Mesodermal cell (in vitro differentiated cells): ENCODE measurements around the gene VSTM2B.

Experiments
- H3K27ac ChIP-seq: 2 replicates; pipeline ENCODE4 v1.7.0; 2013; ENCODE audit warnings: mild to moderate bottlenecking, low read depth, low read length, moderate library complexity; ENCODE audit not compliant: severe bottlenecking
- H3K36me3 ChIP-seq: 2 replicates; pipeline ENCODE4 v1.7.1; 2013; ENCODE audit warnings: mild to moderate bottlenecking, low read length, moderate library complexity; ENCODE audit not compliant: control insufficient read depth, insufficient read depth
- H3K4me1 ChIP-seq: one replicate; pipeline ENCODE4 v1.7.1; 2013; ENCODE audit warnings: mild to moderate bottlenecking, low read length; ENCODE audit not compliant: insufficient read depth, control insufficient read depth, poor library complexity, severe bottlenecking
- H3K4me3 ChIP-seq: 2 replicates; pipeline ENCODE4 v1.7.0; 2013; ENCODE audit warnings: low read length, control low read depth, mild to moderate bottlenecking; ENCODE audit not compliant: insufficient read depth, poor library complexity, severe bottlenecking; ENCODE audit errors: extremely low read depth
- H3K9me3 ChIP-seq: 2 replicates; pipeline ENCODE4 v1.7.1; 2013; ENCODE audit warnings: mild to moderate bottlenecking, low read length, moderate library complexity; ENCODE audit not compliant: control insufficient read depth
- WGBS, 2 experiments: methylation state at CpG; one replicate each; pipeline ENCODE4 v1.1.5; 2013; ENCODE audit warnings: missing lambda C conversion rate in 2 of 2; ENCODE audit not compliant: insufficient coverage in 2 of 2; 5-methylcytosine and 5-hydroxymethylcytosine counted together

Gene VSTM2B

GRCh38 chr19:29516358-29516725 is 9.5 kb upstream of the VSTM2B start:
- WGBS, 2 experiments, result 86% methylated on average over 9 of the region's 9 CpGs
- H3K4me3 ChIP-seq, result no peak overlapping the region
- no peak overlapping the region for H3K27ac ChIP-seq
- H3K9me3 ChIP-seq, result no peaks in the 10 kb centered on the region
- no peaks in the 10 kb centered on the region for H3K36me3 ChIP-seq
- no peaks in the 10 kb centered on the region for H3K4me1 ChIP-seq

GRCh38 chr19:29516821-29517395 is 8.9 kb upstream of the VSTM2B start:
- H3K36me3 ChIP-seq, result no peaks in the 10 kb centered on the region
- H3K27ac ChIP-seq, result no peak overlapping the region
- H3K4me1 ChIP-seq, result no peaks in the 10 kb centered on the region
- H3K9me3 ChIP-seq, result no peaks in the 10 kb centered on the region
- H3K4me3 ChIP-seq, result no peak overlapping the region
- 75 to 86% methylated on average over 7 to 9 of the region's 9 CpGs for WGBS, 2 experiments

- WGBS, 2 experiments, result 79% methylated on average over 3 of the region's 4 CpGs; no CpG with 5 or more reads in 1 of the 2 experiments
- Histone ChIP-seq H3K4me1 (no peaks in the 10 kb centered on the region), H3K9me3 (no peaks in the 10 kb centered on the region), H3K27ac (no peak overlapping the region), H3K4me3 (no peak overlapping the region), H3K36me3 (no peaks in the 10 kb centered on the region)
These were observed 8.4 kb upstream of the VSTM2B start for GRCh38 chr19:29517412-29517811.

- H3K9me3 ChIP-seq, result no peaks in the 10 kb centered on the region
- H3K27ac ChIP-seq, result no peak overlapping the region
- no peaks in the 10 kb centered on the region for H3K36me3 ChIP-seq
- H3K4me1 ChIP-seq, result no peaks in the 10 kb centered on the region
- 78 to 83% methylated on average over 3 to 4 of the region's 4 CpGs for WGBS, 2 experiments
- no peak overlapping the region for H3K4me3 ChIP-seq
These were observed 7.8 kb upstream of the VSTM2B start for GRCh38 chr19:29517946-29518345.

GRCh38 chr19:29519146-29519545 is 6.6 kb upstream of the VSTM2B start:
- Histone ChIP-seq H3K9me3 (no peaks in the 10 kb centered on the region), H3K36me3 (no peaks in the 10 kb centered on the region), H3K4me3 (no peak overlapping the region), H3K27ac (no peak overlapping the region), H3K4me1 (no peaks in the 10 kb centered on the region)
- WGBS, 2 experiments, result 70 to 88% methylated on average over 2 to 4 of the region's 5 CpGs

- no peaks in the 10 kb centered on the region for H3K36me3 ChIP-seq
- 88 to 93% methylated on average over 7 to 8 of the region's 8 CpGs for whole genome bisulfite sequencing, 2 experiments
- H3K27ac ChIP-seq, result no peak overlapping the region
- no peaks in the 10 kb centered on the region for H3K9me3 ChIP-seq
- no peak overlapping the region for H3K4me3 ChIP-seq
- H3K4me1 ChIP-seq, result no peaks in the 10 kb centered on the region
These were observed 5.9 kb upstream of the VSTM2B start for GRCh38 chr19:29519931-29520330.

GRCh38 chr19:29520390-29520789 is 5.4 kb upstream of the VSTM2B start:
- H3K36me3 ChIP-seq, result no peaks in the 10 kb centered on the region
- no peaks in the 10 kb centered on the region for H3K9me3 ChIP-seq
- H3K4me1 ChIP-seq, result no peaks in the 10 kb centered on the region
- no peak overlapping the region for H3K27ac ChIP-seq
- H3K4me3 ChIP-seq, result no peak overlapping the region
- WGBS, 2 experiments, result 71 to 74% methylated on average over 7 of the region's 7 CpGs

- Histone ChIP-seq H3K4me1 (peaks cover 4% of the 10 kb centered on the region), H3K4me3 (no peak overlapping the region), H3K36me3 (no peaks in the 10 kb centered on the region), H3K9me3 (no peaks in the 10 kb centered on the region), H3K27ac (no peak overlapping the region)
- 89 to 93% methylated on average over 3 to 5 of the region's 9 CpGs for WGBS, 2 experiments
These were observed 4.3 kb upstream of the VSTM2B start for GRCh38 chr19:29521291-29522075.

- H3K4me3 ChIP-seq, result no peak overlapping the region
- H3K27ac ChIP-seq, result no peak overlapping the region
- H3K4me1 ChIP-seq, result peaks cover 4% of the 10 kb centered on the region
- H3K9me3 ChIP-seq, result no peaks in the 10 kb centered on the region
- H3K36me3 ChIP-seq, result no peaks in the 10 kb centered on the region
- WGBS, 2 experiments, result 82 to 83% methylated on average over 2 of the region's 2 CpGs
These were observed 2.2 kb upstream of the VSTM2B start for GRCh38 chr19:29523568-29523967.

GRCh38 chr19:29524201-29524911 is 1.4 kb upstream of the VSTM2B start:
- peaks cover 4% of the 10 kb centered on the region for H3K4me1 ChIP-seq
- H3K4me3 ChIP-seq, result no peak overlapping the region
- H3K36me3 ChIP-seq, result no peaks in the 10 kb centered on the region
- H3K9me3 ChIP-seq, result no peaks in the 10 kb centered on the region
- no peak overlapping the region for H3K27ac ChIP-seq
- WGBS, 2 experiments, result 4 to 5% methylated on average over 11 of the region's 14 CpGs
